Fibroblast of the aortic adventitia (primary cell): ENCODE data around the gene TFAP2A. TPM values are rescaled to one million over a fixed set of nuclear protein-coding genes. Genes with fewer than 3 reads are reported as not detected.

ENCODE experiments used
- DNase-seq: peaks from one replicate; pipeline ENCODE4 v3.0.0-alpha.2; 2010; ENCODE audit warnings: low read depth
- H3K4me3 ChIP-seq: 2 replicates; pipeline ENCODE4 v1.5.1; 2011; ENCODE audit warnings: low read depth, mild to moderate bottlenecking, control low read depth, low read length, moderate library complexity
- CTCF ChIP-seq: IDR thresholded peaks from 2 replicates; pipeline ENCODE4 v1.5.1; 2011; ENCODE audit warnings: mild to moderate bottlenecking, low read length, control low read depth, inconsistent platforms; ENCODE audit not compliant: insufficient read depth
- total RNA-seq: library from RNA; depleted of rRNA; stranded (reverse); fragments of >200 nt; gene quantifications from 2 replicates; pipeline ENCODE4 v1.2.3, GENCODE V29; 2012; ENCODE audit warnings: low replicate concordance

The TFAP2A gene
- total RNA-seq, 1 donor, result 1.4 TPM

GRCh38 chr6:10385524-10386132 lies 29.2 kb downstream of the TFAP2A start:
- H3K4me3 ChIP-seq, result no peak overlapping the region
- no peak for DNase-seq
- TF ChIP-seq CTCF, result no peak

- TF ChIP-seq CTCF, result no peak
Measured at GRCh38 chr6:10384610-10385523, 30.0 kb downstream of the TFAP2A start.

GRCh38 chr6:10384091-10384609 lies 30.7 kb downstream of the TFAP2A start:
- H3K4me3 ChIP-seq, result no peak overlapping the region
- DNase-seq, result no peak
- TF ChIP-seq CTCF, result no peak

More at GRCh38 chr6:10384610-10385523, 30.0 kb downstream of the TFAP2A start:
- no peak for DNase-seq
- H3K4me3 ChIP-seq, result no peak overlapping the region

- H3K4me3 ChIP-seq, result no peak overlapping the region
- TF ChIP-seq CTCF, result no peak
- DNase-seq, result no peak
Measured at GRCh38 chr6:10383331-10384090, 31.4 kb downstream of the TFAP2A start.

GRCh38 chr6:10382728-10383330 lies 32.0 kb downstream of the TFAP2A start:
- DNase-seq, result no peak
- no peak overlapping the region for H3K4me3 ChIP-seq
- TF ChIP-seq CTCF, result no peak

GRCh38 chr6:10382322-10382721 lies 32.6 kb downstream of the TFAP2A start:
- no peak for TF ChIP-seq CTCF

More at GRCh38 chr6:10382322-10382721, 32.6 kb downstream of the TFAP2A start:
- no peak for DNase-seq
- no peak overlapping the region for H3K4me3 ChIP-seq
